Right renal pelvis (tissue), 4 donors: ENCODE results near the gene RBFOX1. TPM values are rescaled to one million over a fixed set of nuclear protein-coding genes. Genes with fewer than 3 reads are reported as not detected.
A peak's percentile ranks its signal among the peaks of the same experiment; 100 is the strongest.

ENCODE experiments used
- DNase-seq, 4 donors: peaks; one replicate each; pipeline ENCODE4 v3.0.0-alpha.2; 2013; ENCODE audit warnings: low read depth in 4 of 4, low spot score in 3 of 4, missing footprints in 1 of 4
- polyA plus RNA-seq, 4 donors: library from polyadenylated mRNA; unstranded; fragments of 120-200 nt; gene quantifications; one replicate each; pipeline ENCODE4 v1.2.1, GENCODE V29; 2013; ENCODE audit not compliant: insufficient read length in 4 of 4

The RBFOX1 gene
- polyA plus RNA-seq, 4 donors, result 1.6 to 3.9 (median 2.9) TPM

DNA sequence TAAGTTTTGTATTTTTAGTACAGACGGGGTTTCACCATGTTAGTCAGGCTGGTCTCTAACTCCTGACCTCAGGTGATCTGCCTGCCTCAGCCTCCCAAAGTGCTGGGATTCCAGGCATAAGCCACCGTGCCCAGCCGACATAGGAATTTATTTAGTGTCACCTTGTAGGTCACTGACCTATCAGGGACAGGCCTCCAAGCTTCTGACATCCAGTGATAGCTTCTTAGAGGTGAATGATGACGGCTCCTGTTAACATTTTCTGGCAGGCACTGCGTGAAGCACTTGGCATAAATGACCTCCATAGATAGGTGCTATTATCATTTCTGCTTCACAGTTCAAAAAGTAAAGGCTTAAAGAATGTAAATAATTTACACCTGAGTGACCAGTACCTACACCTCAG lies 71.6 kb downstream of the RBFOX1 start:
- DNase-seq, result no peak

DNA sequence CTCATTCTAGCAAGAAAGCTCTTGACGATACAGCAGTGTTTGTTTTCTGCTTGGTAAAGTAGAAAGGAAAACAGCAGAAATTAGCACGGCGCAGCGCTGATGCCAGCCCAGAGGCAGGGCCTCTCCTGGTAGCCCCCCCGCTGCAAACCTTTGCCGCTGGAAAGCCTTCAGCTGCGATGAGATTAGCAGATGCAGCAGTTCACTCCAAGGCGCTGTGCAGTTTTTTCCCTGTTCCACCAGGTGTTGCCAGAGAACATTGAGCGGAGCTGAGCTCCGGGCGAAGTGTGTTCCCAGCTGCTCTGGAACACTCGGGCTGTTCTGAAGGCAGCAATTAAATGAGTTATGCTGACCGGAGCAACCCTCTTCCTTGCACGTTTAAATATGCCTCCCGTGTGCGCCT lies 72.5 kb downstream of the RBFOX1 start:
- peak; percentile 23 to 60 (median 46) for DNase-seq

DNA sequence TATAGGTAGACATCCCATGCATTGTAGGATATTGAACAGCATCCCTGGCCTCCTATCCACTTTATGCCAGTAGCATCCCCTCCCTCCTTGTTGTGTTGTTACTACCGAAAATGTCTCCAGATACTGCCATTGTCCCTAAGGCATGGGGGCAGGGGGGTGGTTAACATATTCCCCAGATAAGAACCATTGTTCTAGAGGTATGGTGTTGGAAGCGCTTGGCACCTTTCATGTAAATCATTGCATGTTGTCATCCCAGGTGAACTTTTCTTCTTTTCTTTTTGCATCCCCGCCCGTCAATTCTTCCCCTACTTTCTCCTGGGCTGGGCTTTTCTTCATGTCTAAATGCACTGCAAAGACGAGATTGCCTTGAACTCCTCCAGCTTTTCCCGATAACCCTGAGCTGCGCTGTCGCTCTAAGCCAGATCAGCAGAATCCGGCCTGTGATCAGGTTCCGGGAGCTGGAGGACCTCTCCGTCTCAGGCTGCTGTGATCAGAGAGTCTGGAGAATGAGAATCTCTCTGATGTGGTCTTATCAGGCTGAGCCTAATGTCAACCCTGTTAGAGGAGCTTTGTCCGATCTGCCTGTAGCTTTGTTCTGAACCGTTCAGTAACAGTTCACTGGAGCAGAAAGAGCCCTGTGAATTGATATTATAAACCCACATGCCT lies 76.2 kb downstream of the RBFOX1 start:
- no peak for DNase-seq

GRCh38 chr16:7419441-7419840 lies 86.8 kb downstream of the RBFOX1 start:
- no peak for DNase-seq

DNA sequence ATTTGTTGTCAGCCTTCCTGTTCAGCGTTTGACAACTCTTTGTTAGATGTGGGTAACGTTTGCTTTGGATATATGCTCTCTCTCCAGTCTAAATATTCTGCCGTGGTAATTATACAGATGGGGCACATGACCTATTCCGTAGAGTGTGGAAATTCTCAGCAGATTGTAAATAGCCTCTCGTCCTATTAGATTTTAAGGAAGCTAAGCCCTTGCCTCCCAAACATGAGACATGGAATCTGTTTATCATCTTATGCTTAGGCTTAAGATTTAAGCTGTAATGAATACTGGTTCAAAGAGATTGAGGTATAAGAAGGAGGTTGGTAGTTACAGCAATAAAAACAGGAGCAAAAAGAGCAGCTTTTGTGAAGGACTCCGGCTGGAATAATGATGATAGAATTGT lies 87.4 kb downstream of the RBFOX1 start:
- no peak for DNase-seq

- no peak for DNase-seq
Measured at GRCh38 chr16:7420843-7421242, 88.2 kb downstream of the RBFOX1 start.

GRCh38 chr16:7421578-7421977 lies 88.9 kb downstream of the RBFOX1 start:
- no peak for DNase-seq

GRCh38 chr16:7422036-7422888 lies 89.6 kb downstream of the RBFOX1 start:
- no peak for DNase-seq

- no peak for DNase-seq
Measured at GRCh38 chr16:7423434-7424044, 90.9 kb downstream of the RBFOX1 start.

DNA sequence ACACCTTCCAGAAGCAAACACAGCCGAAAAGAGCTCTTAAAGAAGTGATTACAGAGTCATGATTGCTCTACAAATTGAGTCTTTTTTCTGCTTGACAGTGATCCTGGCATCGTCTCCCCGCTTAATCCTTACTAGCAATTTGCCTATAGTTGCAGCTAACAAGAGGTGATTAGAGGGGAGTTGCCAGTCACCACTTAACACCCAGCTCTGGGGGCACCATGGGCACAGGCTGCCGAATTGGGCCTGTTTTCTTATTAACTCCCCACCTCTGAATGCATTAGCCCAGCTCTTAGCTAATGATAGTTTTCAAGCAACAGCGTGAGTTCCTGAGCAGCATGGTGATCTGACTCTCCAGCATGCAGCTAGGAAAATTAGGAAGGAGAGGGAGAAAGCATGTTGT lies 93.5 kb downstream of the RBFOX1 start:
- DNase-seq, result no peak

- DNase-seq, result no peak
Measured at GRCh38 chr16:7431723-7432122, 99.1 kb downstream of the RBFOX1 start.

DNA sequence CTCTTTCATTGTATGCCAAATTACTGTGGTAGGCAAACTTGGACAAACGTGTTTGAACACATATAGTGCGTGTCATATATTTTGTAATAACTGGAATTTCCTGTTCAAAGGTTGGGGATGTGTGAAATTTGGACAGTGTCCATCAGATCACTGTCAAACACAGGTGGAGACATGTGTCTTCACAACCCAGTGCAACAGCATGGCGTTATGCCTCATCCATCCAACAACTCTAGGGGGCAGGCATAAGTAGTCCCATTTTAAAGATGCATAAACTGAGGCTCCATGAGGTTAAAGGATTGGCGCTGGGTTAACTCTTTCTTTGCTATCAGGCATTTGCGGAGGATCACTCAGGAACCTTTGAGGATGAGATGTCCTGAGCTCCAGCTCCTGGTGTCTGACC lies 103.7 kb downstream of the RBFOX1 start:
- DNase-seq, result no peak

DNA sequence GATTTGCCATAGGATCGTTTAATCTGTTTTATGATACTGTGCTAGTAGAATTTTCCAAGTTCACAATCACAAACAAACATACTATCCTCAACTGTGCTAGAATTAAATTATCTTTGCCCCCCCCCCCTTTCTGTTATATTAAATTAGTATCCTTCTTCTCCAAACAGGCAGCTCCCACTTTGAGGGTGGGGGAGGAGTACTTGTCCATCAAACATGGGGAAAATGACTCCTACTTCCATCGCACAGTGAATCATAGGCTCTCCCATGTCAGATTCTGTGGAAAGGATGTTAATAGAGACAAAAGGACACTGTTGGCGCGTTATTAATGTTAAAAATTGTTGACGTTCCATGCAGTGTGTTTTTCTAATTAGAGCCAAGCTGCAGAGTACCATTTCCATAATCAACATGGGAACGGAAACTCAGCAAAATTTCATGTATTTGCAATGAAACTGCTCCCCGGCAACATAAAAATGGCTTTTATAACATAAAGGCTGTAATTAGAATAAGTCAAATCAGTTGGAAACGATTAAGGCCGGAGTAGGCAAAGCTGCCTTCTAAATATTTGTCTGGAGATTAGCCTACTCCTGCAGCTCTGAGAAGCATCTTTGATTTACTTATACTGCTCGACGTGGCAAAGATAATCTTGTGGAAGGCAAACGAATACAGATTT lies 104.6 kb downstream of the RBFOX1 start:
- DNase-seq, result no peak

GRCh38 chr16:7437843-7438242 lies 105.2 kb downstream of the RBFOX1 start:
- DNase-seq, result no peak

DNA sequence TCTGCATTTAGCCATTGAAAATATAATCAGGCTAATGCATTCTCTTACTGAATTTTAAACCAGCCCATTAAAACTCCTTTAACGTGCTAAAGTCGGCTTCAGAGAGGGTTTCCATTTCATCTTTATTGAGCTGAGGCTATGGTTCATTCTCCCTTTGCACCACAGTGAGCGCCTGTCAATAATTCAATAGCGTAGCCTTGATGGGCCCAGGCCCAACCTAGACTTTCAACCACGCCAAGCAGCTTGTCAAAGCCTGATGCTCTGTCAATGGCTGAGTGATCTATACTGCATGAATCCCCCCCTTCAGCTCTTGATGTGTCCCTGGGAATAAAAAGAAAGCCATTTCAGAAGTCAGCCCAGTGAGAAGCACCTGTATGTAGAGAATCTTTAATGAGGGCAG lies 106.0 kb downstream of the RBFOX1 start:
- no peak for DNase-seq

DNA sequence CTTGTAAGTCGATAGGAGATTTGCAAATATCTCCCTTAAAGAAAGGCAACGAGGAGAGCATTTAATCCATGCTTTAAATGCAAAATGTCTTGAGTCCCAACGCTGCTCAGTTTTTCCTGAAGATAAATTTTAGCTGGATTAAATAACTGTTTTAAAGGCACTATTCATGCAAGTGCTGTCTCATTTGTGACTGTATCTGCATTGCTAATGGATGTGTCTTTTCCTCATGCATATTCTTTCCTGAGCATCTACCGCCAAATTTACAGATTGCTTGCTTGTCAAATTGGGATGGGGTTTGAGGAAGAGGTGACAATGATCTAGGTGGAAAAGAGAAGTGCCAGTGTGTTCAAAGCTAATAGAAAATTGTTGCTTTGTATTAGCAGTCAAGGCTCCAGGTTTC lies 106.9 kb downstream of the RBFOX1 start:
- no peak for DNase-seq

- no peak for DNase-seq
Measured at GRCh38 chr16:7440886-7441400, 108.3 kb downstream of the RBFOX1 start.

GRCh38 chr16:7442050-7442449 lies 109.4 kb downstream of the RBFOX1 start:
- no peak for DNase-seq

GRCh38 chr16:7443142-7443541 lies 110.5 kb downstream of the RBFOX1 start:
- no peak for DNase-seq

DNA sequence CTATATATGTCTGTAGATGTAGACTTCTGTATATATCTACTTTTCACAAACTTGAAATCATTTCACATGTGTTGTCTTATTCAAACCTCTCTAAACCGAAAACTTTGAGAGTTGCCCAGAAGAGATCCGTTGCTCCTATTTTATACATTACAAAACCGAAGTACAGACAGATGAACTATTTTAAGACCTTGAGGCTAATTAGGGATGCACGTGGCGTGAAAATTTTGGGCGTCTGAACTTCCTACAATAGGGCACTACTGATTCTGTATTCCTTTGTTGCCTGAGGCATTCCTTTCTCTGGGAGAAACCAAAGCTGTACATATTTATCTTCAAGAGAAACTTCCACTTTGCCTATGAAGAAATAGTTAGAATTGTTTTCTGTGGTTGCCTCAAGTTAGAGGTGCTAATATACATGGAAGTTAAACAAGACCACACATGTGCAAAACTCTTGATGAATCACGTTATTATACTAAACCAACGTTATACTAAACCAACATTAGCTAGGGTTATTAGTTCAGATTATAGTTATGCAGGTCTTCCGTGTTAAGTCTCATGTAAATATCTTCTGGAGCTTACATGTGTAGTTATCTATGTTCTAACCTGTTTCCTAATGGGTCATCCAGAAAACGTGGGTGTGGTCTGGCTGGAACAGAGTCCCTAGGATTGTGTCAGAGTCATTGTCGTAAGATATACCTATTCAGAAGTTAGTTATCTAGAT lies 111.2 kb downstream of the RBFOX1 start:
- no peak for DNase-seq
